IPS-18a (cell line): ENCODE measurements around the gene FAM3A.
"Not testable (repeated sequence)": the region's sequence is repeated elsewhere in the genome, so short reads cannot be mapped to it uniquely, and the experiment has no call there.

Source experiments
- H3K27ac ChIP-seq: one replicate; pipeline ENCODE4 v1.5.1; 2013; ENCODE audit warnings: low read length
- H3K27me3 ChIP-seq: one replicate; pipeline ENCODE4 v1.6.1; 2013; ENCODE audit warnings: mild to moderate bottlenecking, low read length; ENCODE audit not compliant: control insufficient read depth, insufficient read depth
- H3K36me3 ChIP-seq: one replicate; pipeline ENCODE4 v1.6.1; 2013; ENCODE audit warnings: low read depth, low read length; ENCODE audit not compliant: control insufficient read depth
- H3K4me1 ChIP-seq: one replicate; pipeline ENCODE4 v1.6.1; 2013; ENCODE audit warnings: low read depth, low read length; ENCODE audit not compliant: control insufficient read depth
- H3K4me3 ChIP-seq: one replicate; pipeline ENCODE4 v1.5.1; 2013; ENCODE audit warnings: low read length
- H3K9ac ChIP-seq: one replicate; pipeline ENCODE4 v1.6.1; 2013; ENCODE audit warnings: mild to moderate bottlenecking, low read length, moderate library complexity
- H3K9me3 ChIP-seq: one replicate; pipeline ENCODE4 v1.6.1; 2013; ENCODE audit warnings: low read depth, low read length; ENCODE audit not compliant: control insufficient read depth

The FAM3A gene

GRCh38 chrX:154511761-154512160 lies 4.3 kb downstream of the FAM3A start:
- Histone ChIP-seq H3K9me3 (peaks cover 4% of the 10 kb centered on the region), H3K27me3 (no peaks in the 10 kb centered on the region), H3K4me3 (no peak overlapping the region), H3K4me1 (no peaks in the 10 kb centered on the region), H3K36me3 (no peaks in the 10 kb centered on the region), H3K9ac (no peak overlapping the region), H3K27ac (no peak overlapping the region)

GRCh38 chrX:154509455-154509854 lies 6.6 kb downstream of the FAM3A start:
- Histone ChIP-seq H3K36me3 (no peaks in the 10 kb centered on the region), H3K27ac (no peak overlapping the region), H3K9me3 (peaks cover 4% of the 10 kb centered on the region), H3K9ac (no peak overlapping the region), H3K4me3 (no peak overlapping the region), H3K27me3 (no peaks in the 10 kb centered on the region), H3K4me1 (no peaks in the 10 kb centered on the region)

- no peaks in the 10 kb centered on the region for H3K36me3 ChIP-seq
- H3K4me1 ChIP-seq, result no peaks in the 10 kb centered on the region
- no peak overlapping the region for H3K4me3 ChIP-seq
- no peak overlapping the region for H3K9ac ChIP-seq
- H3K27ac ChIP-seq, result no peak overlapping the region
- no peaks in the 10 kb centered on the region for H3K27me3 ChIP-seq
- peaks cover 4% of the 10 kb centered on the region for H3K9me3 ChIP-seq
Observed at GRCh38 chrX:154508384-154508745, 7.7 kb downstream of the FAM3A start.

GRCh38 chrX:154507673-154508383 lies 8.2 kb downstream of the FAM3A start:
- Histone ChIP-seq H3K27ac (no peak overlapping the region), H3K9me3 (peaks cover 4% of the 10 kb centered on the region), H3K27me3 (no peaks in the 10 kb centered on the region), H3K4me1 (no peaks in the 10 kb centered on the region), H3K9ac (no peak overlapping the region), H3K4me3 (no peak overlapping the region), H3K36me3 (no peaks in the 10 kb centered on the region)

GRCh38 chrX:154506483-154507332 lies 9.3 kb downstream of the FAM3A start:
- H3K4me3 ChIP-seq, result no peak overlapping the region
- no peaks in the 10 kb centered on the region for H3K36me3 ChIP-seq
- no peak overlapping the region for H3K27ac ChIP-seq
- H3K9ac ChIP-seq, result no peak overlapping the region
- H3K9me3 ChIP-seq, result peaks cover 4% of the 10 kb centered on the region
- H3K27me3 ChIP-seq, result no peaks in the 10 kb centered on the region
- no peaks in the 10 kb centered on the region for H3K4me1 ChIP-seq

- Histone ChIP-seq H3K27ac (no peak overlapping the region), H3K27me3 (no peaks in the 10 kb centered on the region), H3K4me3 (no peak overlapping the region), H3K4me1 (no peaks in the 10 kb centered on the region), H3K9me3 (peaks cover 4% of the 10 kb centered on the region), H3K36me3 (no peaks in the 10 kb centered on the region), H3K9ac (no peak overlapping the region)
Observed at GRCh38 chrX:154505734-154506133, 10.3 kb downstream of the FAM3A start.

GRCh38 chrX:154502989-154503388 lies 13.0 kb downstream of the FAM3A start:
- no peak overlapping the region for H3K4me3 ChIP-seq
- no peaks in the 10 kb centered on the region for H3K27me3 ChIP-seq
- H3K27ac ChIP-seq, result no peak overlapping the region
- no peaks in the 10 kb centered on the region for H3K9me3 ChIP-seq
- H3K9ac ChIP-seq, result no peak overlapping the region
- H3K36me3 ChIP-seq, result no peaks in the 10 kb centered on the region
- no peaks in the 10 kb centered on the region for H3K4me1 ChIP-seq

GRCh38 chrX:154502098-154502497 lies 13.9 kb downstream of the FAM3A start:
- Histone ChIP-seq H3K27ac (no peak overlapping the region), H3K36me3 (no peaks in the 10 kb centered on the region), H3K9ac (no peak overlapping the region), H3K4me3 (no peak overlapping the region), H3K9me3 (peaks cover 3% of the 10 kb centered on the region), H3K4me1 (no peaks in the 10 kb centered on the region), H3K27me3 (no peaks in the 10 kb centered on the region)

- H3K27me3 ChIP-seq, H3K36me3 ChIP-seq, H3K9ac ChIP-seq, H3K9me3 ChIP-seq, H3K4me3 ChIP-seq, H3K4me1 ChIP-seq, H3K27ac ChIP-seq: not testable (repeated sequence)
Observed at GRCh38 chrX:154501423-154501822, 14.6 kb downstream of the FAM3A start.

GRCh38 chrX:154496591-154497137 lies 19.4 kb downstream of the FAM3A start:
- H3K27ac ChIP-seq, H3K36me3 ChIP-seq, H3K27me3 ChIP-seq, H3K9ac ChIP-seq, H3K4me3 ChIP-seq, H3K4me1 ChIP-seq: not testable (repeated sequence)
- peaks cover 11% of the 10 kb centered on the region for H3K9me3 ChIP-seq

GRCh38 chrX:154495472-154495922 lies 20.5 kb downstream of the FAM3A start:
- Histone ChIP-seq H3K27me3 (no peaks in the 10 kb centered on the region), H3K27ac (no peak overlapping the region), H3K9ac (no peak overlapping the region), H3K9me3 (peaks cover 11% of the 10 kb centered on the region), H3K4me3 (no peak overlapping the region), H3K36me3 (no peaks in the 10 kb centered on the region), H3K4me1 (no peaks in the 10 kb centered on the region)
